Heart right ventricle (tissue), 16 donors: ENCODE data around the gene GLB1L3. TPM values are rescaled to one million over a fixed set of nuclear protein-coding genes. Genes with fewer than 3 reads are reported as not detected.
A peak's percentile ranks its signal among the peaks of the same experiment; 100 is the strongest.

Experiments
- ATAC-seq, 8 donors: fragments of 200-7000 bp; cut with Tn5 transposase; one replicate each; pipeline ENCODE4 v1.9.1; 2020; ENCODE audit warnings: mild to moderate bottlenecking in 8 of 8, moderate library complexity in 8 of 8, moderate number of reproducible peaks in 1 of 8
- DNase-seq, 2 donors: peaks; one replicate each; pipeline ENCODE4 v3.0.0-alpha.2; 2020
- H3K27ac ChIP-seq, 10 donors: fragments of 200-600 bp; sonication (generic) in 2 of 10; one replicate each; pipeline versions ENCODE4 v1.5.0 to v1.8.0; 2020 to 2022; ENCODE audit warnings: mild to moderate bottlenecking in 3 of 10
- H3K27me3 ChIP-seq, 7 donors: fragments of 200-600 bp; one replicate each; pipeline ENCODE4 v1.8.0; 2021 to 2022; ENCODE audit warnings: mild to moderate bottlenecking in 2 of 7
- H3K36me3 ChIP-seq, 9 donors: fragments of 200-600 bp; sonication (generic) in 1 of 9; one replicate each; pipeline versions ENCODE4 v1.5.0 to v1.8.0; 2020 to 2022; ENCODE audit warnings: mild to moderate bottlenecking in 2 of 9
- H3K4me1 ChIP-seq, 9 donors: fragments of 200-600 bp; sonication (generic) in 1 of 9; one replicate each; pipeline versions ENCODE4 v1.5.0 to v1.8.0; 2020 to 2022; ENCODE audit warnings: mild to moderate bottlenecking in 4 of 9
- H3K4me3 ChIP-seq, 10 donors: fragments of 200-600 bp; sonication (generic) in 2 of 10; one replicate each; pipeline versions ENCODE4 v1.5.0 to v1.8.0; 2020 to 2022; ENCODE audit warnings: mild to moderate bottlenecking in 7 of 10, moderate library complexity in 2 of 10
- H3K9me3 ChIP-seq, 11 donors: fragments of 200-600 bp in 10 of 11; sonication (generic) in 2 of 11; one replicate each; pipeline versions ENCODE4 v1.5.0 to v1.8.0; 2013 to 2022; ENCODE audit warnings: mild to moderate bottlenecking in 2 of 11, control low read depth in 1 of 11, moderate library complexity in 1 of 11
- WGBS, 2 donors: extraction: QIAGEN DNeasy Blood & Tissue Kit; methylation state at CpG; one replicate each; pipeline ENCODE4 v1.1.7; 2013; ENCODE audit warnings: inconsistent platforms in 1 of 2; 5-methylcytosine and 5-hydroxymethylcytosine counted together
- intact Hi-C, 10 donors: fragments of 100-400 bp; cut with DNase I; formaldehyde crosslinking; loops; one replicate each; pipeline versions ENCODE4 v1.11.1 to v1.14.2; 2022
- long read RNA-seq, 3 donors: library from polyadenylated mRNA; unstranded; transcript quantifications; one replicate each; pipeline ENCODE4 v2.0.0, GENCODE V29; 2020 to 2021
- polyA plus RNA-seq, 2 donors: library from polyadenylated mRNA; stranded (reverse); fragments of 200-250 nt; gene quantifications; one replicate each; pipeline ENCODE4 v1.2.3, GENCODE V29; 2013
- total RNA-seq, 10 donors: library from RNA; stranded (reverse); fragmentation: NEBNext Ultra II Directional in 3 of 10; extraction: Animal tissue kit (Norgen Biotek cat#: 25700) in 3 of 10; gene quantifications; one replicate each; pipeline versions ENCODE4 v1.2.1 to v1.2.4, GENCODE V29; 2021 to 2023
- TF ChIP-seq, protein P1 (sequence below), 9 donors: fragments of 200-600 bp; sonication (generic) in 2 of 9; IDR thresholded peaks; one replicate each; pipeline versions ENCODE4 v1.5.0 to v1.8.0; 2021 to 2022; ENCODE audit warnings: antibody characterized with exemption in 9 of 9, mild to moderate bottlenecking in 5 of 9, moderate library complexity in 1 of 9
- donor health status: Arrhythmogenic right ventricular cardiomyopathy.
- donor health status: ischemic (EF 13 %, LVEDD 7.1; RV severe dilation, severe dysfunction).
- donor health status: healthy with polysubstance abuse.
- donor health status: DM: no; HTN: yes; CAD: no.
- donor health status: DM: no; HTN: no; CAD: no.
- donor health status: ischemic (EF 25% LVEDD 6.9; RV normal size, moderate dysfunction).
- donor health status: ischemic (EF 25% LVEDD 5.7; RV mildly dilated, moderate dysfunction).
- donor health status: healthy.
- donor health status: DM: yes; HTN: yes; CAD: no.
- donor health status: Ischemic cardiomyopathy.
- donor health status: ischemic (EF 35%, LVEDD 5.7; RV mildly dilated, moderate dysfunction).
- donor health status: nonischemic (EF 11% LVEDD 7.7; RV severe dilation, severe dysfunction).
- donor health status: DM: yes; HTN: yes; CAD: no.
- donor health status: PGD.
- donor health status: ischemic (EF 29% LVEDD 5.4; RV normal size, mild dysfunction).
- donor health status: nonischemic (EF 23%, LVEDD 6.1; RV moderate dilation, normal function).

Gene GLB1L3, protein sequence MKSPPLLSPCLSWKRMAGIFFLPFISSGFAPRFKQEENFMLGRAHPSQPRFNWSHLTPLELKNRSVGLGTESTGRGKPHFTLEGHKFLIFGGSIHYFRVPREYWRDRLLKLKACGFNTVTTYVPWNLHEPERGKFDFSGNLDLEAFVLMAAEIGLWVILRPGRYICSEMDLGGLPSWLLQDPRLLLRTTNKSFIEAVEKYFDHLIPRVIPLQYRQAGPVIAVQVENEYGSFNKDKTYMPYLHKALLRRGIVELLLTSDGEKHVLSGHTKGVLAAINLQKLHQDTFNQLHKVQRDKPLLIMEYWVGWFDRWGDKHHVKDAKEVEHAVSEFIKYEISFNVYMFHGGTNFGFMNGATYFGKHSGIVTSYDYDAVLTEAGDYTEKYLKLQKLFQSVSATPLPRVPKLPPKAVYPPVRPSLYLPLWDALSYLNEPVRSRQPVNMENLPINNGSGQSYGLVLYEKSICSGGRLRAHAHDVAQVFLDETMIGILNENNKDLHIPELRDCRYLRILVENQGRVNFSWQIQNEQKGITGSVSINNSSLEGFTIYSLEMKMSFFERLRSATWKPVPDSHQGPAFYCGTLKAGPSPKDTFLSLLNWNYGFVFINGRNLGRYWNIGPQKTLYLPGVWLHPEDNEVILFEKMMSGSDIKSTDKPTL
- not detected for total RNA-seq
- polyA plus RNA-seq = not detected
- long read RNA-seq, donor 1 = 0 reads
- long read RNA-seq, donor 2 = 0 reads
- long read RNA-seq, donor 3 = 0 reads

DNA sequence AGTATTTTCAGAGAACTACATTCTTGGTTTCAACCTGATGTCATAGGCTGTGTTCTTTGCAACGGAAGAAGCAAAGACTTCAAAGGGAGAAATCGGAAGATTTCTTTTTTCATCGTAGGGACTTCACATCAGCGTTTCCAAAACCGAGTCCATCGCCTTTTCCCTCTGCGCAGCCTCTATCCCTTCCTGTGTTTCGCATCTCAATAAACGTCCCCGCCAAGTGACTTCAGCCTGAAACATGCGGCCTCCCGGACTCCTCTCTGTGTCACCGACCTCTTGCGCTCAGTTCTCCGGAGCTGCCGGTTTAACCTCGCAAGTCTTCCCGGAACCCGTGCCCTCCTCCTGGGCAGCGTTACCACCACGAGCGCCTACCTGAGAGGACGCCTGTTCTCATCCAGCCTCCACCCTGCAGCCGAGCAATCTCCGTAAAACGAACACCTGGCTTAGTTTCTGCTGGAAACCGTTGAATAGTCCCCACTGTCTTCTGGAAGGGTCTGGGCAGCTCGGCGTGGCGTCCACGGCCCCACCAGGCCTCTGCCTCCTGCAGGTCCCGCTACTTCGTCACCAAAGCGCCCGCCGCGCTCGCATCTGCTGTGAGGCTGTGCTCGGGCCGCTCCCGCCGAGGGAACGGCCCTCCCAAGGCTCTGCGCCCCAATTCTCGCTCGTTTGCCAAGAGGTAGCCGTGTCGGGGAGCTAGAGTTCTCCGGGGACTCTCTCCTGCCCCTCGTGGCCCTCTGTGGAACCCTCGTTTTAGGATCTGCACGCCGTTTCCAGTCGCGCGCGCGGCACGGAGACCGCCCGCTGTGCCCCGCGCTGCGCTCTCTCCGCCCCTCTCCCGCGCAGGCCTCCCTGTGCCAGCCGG is at the start of gene GLB1L3:
Gene GLB1L3 (plus strand): TSS at position 846 of the 862 bp plus-strand sequence. CDS start 362 bp downstream, outside the sequence.
- DNase-seq (no peak), ATAC-seq (peak in 6 of 8 donors; percentile 20 to 62 (median 35))
- TF ChIP-seq, protein P1, sequence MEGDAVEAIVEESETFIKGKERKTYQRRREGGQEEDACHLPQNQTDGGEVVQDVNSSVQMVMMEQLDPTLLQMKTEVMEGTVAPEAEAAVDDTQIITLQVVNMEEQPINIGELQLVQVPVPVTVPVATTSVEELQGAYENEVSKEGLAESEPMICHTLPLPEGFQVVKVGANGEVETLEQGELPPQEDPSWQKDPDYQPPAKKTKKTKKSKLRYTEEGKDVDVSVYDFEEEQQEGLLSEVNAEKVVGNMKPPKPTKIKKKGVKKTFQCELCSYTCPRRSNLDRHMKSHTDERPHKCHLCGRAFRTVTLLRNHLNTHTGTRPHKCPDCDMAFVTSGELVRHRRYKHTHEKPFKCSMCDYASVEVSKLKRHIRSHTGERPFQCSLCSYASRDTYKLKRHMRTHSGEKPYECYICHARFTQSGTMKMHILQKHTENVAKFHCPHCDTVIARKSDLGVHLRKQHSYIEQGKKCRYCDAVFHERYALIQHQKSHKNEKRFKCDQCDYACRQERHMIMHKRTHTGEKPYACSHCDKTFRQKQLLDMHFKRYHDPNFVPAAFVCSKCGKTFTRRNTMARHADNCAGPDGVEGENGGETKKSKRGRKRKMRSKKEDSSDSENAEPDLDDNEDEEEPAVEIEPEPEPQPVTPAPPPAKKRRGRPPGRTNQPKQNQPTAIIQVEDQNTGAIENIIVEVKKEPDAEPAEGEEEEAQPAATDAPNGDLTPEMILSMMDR (IDR thresholded peaks at IDR 0.05) = peak in 5 of 9 donors; percentile 15 to 42 (median 36)
- intact Hi-C loops = no loop called here
- peaks cover 20 to 100% (median 97%) of the 10 kb centered on the region in 7 donors for H3K27me3 ChIP-seq
- H3K9me3 ChIP-seq = peaks cover 0 to 6% (median 0%) of the 10 kb centered on the region in 11 donors
- H3K36me3 ChIP-seq = no peaks in the 10 kb centered on the region
- 2 to 3% methylated on average over 55 to 68 of the region's 68 CpGs for WGBS, 2 donors
- peak within 1 kb of the TSS in 1 of 10 donors; percentile 46 for H3K27ac ChIP-seq
- peak within 1 kb of the TSS in 9 of 10 donors; percentile 8 to 55 (median 31) for H3K4me3 ChIP-seq
- H3K4me1 ChIP-seq = peaks cover 9 to 25% (median 19%) of the 10 kb centered on the region in 9 donors

DNA sequence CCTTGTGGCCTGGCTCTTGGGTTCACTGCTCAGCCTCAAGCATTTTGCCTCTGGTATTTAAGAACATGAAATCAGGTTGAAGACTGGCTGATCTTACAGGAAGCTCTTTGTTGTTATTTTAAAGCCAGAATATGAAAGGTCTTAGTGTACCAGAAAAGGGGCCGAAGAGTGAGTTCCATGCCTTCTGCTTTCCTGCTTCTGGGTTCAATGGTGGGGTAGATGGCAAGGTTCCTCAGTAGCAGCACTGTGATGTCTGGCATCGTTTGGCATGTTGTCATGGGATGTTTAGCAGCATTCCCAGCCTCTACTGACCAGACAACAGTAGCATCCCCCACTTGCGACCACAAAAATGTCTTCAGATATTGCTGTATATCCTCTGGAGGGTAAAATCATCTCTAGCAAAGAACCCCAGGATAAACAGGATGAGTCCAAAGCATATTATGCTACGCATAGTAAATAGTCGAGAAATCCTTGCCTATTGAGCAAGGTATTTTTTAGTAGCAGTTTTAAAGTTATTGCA is 49.3 kb upstream of the GLB1L3 start:
- Histone ChIP-seq H3K36me3 (peaks cover 0 to 17% (median 0%) of the 10 kb centered on the region in 9 donors), H3K9me3 (no peaks in the 10 kb centered on the region), H3K27ac (no peak overlapping the region), H3K4me1 (peaks cover 6 to 77% (median 68%) of the 10 kb centered on the region in 9 donors), H3K27me3 (no peaks in the 10 kb centered on the region), H3K4me3 (peak overlapping the region in 2 of 10 donors; percentile 68 to 71)
- intact Hi-C loops = no loop called here
- TF ChIP-seq, protein P1 (IDR thresholded peaks at IDR 0.05) = no peak
- WGBS, 2 donors = 86 to 88% methylated on average over 5 of the region's 5 CpGs
- ATAC-seq (no peak), DNase-seq (no peak)

DNA sequence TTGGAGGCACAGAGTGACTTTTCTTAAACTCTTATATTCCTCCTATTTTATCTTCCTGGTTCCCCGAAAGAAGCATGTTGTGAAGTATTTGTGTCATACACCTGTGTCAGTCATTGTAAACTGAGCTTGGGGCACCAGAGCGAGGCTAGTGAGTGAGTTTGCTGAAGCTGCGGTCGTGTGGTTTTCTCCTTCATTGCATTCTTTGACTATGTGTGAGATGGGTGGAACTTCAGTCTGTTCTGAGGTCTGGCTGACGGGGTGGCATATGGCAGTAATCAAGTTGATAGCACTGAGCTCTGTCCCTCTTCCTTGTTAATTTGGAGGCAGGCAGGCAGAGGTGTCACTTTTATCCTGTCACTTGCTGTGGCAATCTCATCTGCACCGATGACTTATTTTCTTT is 47.6 kb upstream of the GLB1L3 start:
- Histone ChIP-seq H3K27ac (no peak overlapping the region), H3K36me3 (peaks cover 0 to 17% (median 0%) of the 10 kb centered on the region in 9 donors), H3K4me1 (peaks cover 3 to 82% (median 62%) of the 10 kb centered on the region in 9 donors), H3K27me3 (no peaks in the 10 kb centered on the region), H3K4me3 (no peak overlapping the region), H3K9me3 (no peaks in the 10 kb centered on the region)
- intact Hi-C loops = no loop called here
- ATAC-seq (no peak), DNase-seq (no peak)
- TF ChIP-seq, protein P1 (IDR thresholded peaks at IDR 0.05) = no peak
- 81 to 86% methylated on average over 6 of the region's 6 CpGs for WGBS, 2 donors
